ENCODE results near the gene EVPL.
A peak's percentile ranks its signal among the peaks of the same experiment; 100 is the strongest.

EVPL gene

GRCh38 chr17:76017481-76018339 lies 9.4 kb downstream of the EVPL start:
- no peak for DNase-seq

GRCh38 chr17:76014925-76015261 lies 12.2 kb downstream of the EVPL start:
- DNase-seq, result no peak

- peak; percentile 89 for DNase-seq
These were observed 12.8 kb downstream of the EVPL start for GRCh38 chr17:76014100-76014924.

GRCh38 chr17:76013377-76013932 lies 13.7 kb downstream of the EVPL start:
- no peak for DNase-seq

- DNase-seq, result no peak
These were observed 15.2 kb downstream of the EVPL start for GRCh38 chr17:76011951-76012350.

GRCh38 chr17:76009969-76010661 lies 17.0 kb downstream of the EVPL start:
- DNase-seq, result no peak

GRCh38 chr17:76009447-76009846 lies 17.7 kb downstream of the EVPL start:
- no peak for DNase-seq

GRCh38 chr17:76008630-76009425 lies 18.3 kb downstream of the EVPL start:
- no peak for DNase-seq

- no peak for DNase-seq
These were observed 18.9 kb downstream of the EVPL start for GRCh38 chr17:76008208-76008607.

- no peak for DNase-seq
These were observed 19.3 kb downstream of the EVPL start for GRCh38 chr17:76007850-76008165.

GRCh38 chr17:76007131-76007849 lies 19.8 kb downstream of the EVPL start:
- no peak for DNase-seq

GRCh38 chr17:76005263-76006149 lies 21.6 kb downstream of the EVPL start:
- peak; percentile 71 for DNase-seq

- no peak for DNase-seq
These were observed 22.3 kb downstream of the EVPL start for GRCh38 chr17:76004750-76005262.

- no peak for DNase-seq
These were observed 23.2 kb downstream of the EVPL start for GRCh38 chr17:76003915-76004314.

GRCh38 chr17:76002100-76002499 lies 25.0 kb downstream of the EVPL start:
- DNase-seq, result no peak

GRCh38 chr17:76000755-76001521 lies 26.2 kb downstream of the EVPL start, which contains the start of gene CDK3:
CDK3 (plus strand) TSS chr17:76000855; CDS start chr17:76001426, 571 bp downstream.
- no peak for DNase-seq

GRCh38 chr17:76000016-76000754 lies 26.9 kb downstream of the EVPL start:
- peak; percentile 63 for DNase-seq

GRCh38 chr17:75998327-75998795 lies 28.7 kb downstream of the EVPL start:
- DNase-seq, result no peak

Data from retina (tissue), 1 donor.